Measurements from ENCODE around the gene MAGEE1.

- TF ChIP-seq, protein P1, sequence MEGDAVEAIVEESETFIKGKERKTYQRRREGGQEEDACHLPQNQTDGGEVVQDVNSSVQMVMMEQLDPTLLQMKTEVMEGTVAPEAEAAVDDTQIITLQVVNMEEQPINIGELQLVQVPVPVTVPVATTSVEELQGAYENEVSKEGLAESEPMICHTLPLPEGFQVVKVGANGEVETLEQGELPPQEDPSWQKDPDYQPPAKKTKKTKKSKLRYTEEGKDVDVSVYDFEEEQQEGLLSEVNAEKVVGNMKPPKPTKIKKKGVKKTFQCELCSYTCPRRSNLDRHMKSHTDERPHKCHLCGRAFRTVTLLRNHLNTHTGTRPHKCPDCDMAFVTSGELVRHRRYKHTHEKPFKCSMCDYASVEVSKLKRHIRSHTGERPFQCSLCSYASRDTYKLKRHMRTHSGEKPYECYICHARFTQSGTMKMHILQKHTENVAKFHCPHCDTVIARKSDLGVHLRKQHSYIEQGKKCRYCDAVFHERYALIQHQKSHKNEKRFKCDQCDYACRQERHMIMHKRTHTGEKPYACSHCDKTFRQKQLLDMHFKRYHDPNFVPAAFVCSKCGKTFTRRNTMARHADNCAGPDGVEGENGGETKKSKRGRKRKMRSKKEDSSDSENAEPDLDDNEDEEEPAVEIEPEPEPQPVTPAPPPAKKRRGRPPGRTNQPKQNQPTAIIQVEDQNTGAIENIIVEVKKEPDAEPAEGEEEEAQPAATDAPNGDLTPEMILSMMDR (IDR thresholded peaks at IDR 0.05; ENCODE audit: borderline replicate concordance, extremely low read depth, low read length, poor library complexity, severe bottlenecking): no peak
- no peak for TF ChIP-seq EZH2 (IDR thresholded peaks at IDR 0.05; ENCODE audit: borderline replicate concordance, low read depth, low read length, severe bottlenecking)
Observed at GRCh38 chrX:76427560-76428242, at the start of gene MAGEE1.

Data from DND-41 (cell line).